ENCODE measurements around the gene CYLD. TPM values are rescaled to one million over a fixed set of nuclear protein-coding genes. Genes with fewer than 3 reads are reported as not detected.

Gene CYLD
- total and polyA plus RNA-seq, 12 donors = 17.5 to 78.3 (median 48.7) TPM

- Histone ChIP-seq H3K9me3 (replicated peaks in 1 of 3) (no peaks in the 10 kb centered on the region), H3K27me3 (no peaks in the 10 kb centered on the region), H3K36me3 (replicated peaks in 1 of 2) (no peaks in the 10 kb centered on the region), H3K4me3 (no peak overlapping the region), H3K4me1 (replicated peaks in 1 of 2) (no peaks in the 10 kb centered on the region), H3K27ac (no peak overlapping the region)
- DNase-seq = no peak
- intact Hi-C loops (cut with DNase I) = no loop called here
- WGBS, 4 donors = 89 to 97% (median 92%) methylated on average over 5 of the region's 5 CpGs
- TF ChIP-seq CTCF (IDR thresholded peaks at IDR 0.05) = no peak
- no peak for TF ChIP-seq POLR2A (IDR thresholded peaks at IDR 0.05)
Observed at GRCh38 chr16:50717494-50717893, 24.4 kb upstream of the CYLD start.

GRCh38 chr16:50718061-50718760 is 23.7 kb upstream of the CYLD start:
- Histone ChIP-seq H3K27me3 (no peaks in the 10 kb centered on the region), H3K9me3 (replicated peaks in 1 of 3) (no peaks in the 10 kb centered on the region), H3K4me3 (no peak overlapping the region), H3K36me3 (replicated peaks in 1 of 2) (no peaks in the 10 kb centered on the region), H3K27ac (no peak overlapping the region), H3K4me1 (replicated peaks in 1 of 2) (no peaks in the 10 kb centered on the region)
- no peak for DNase-seq
- intact Hi-C loops (cut with DNase I) = no loop called here
- WGBS, 4 donors = 57 to 79% (median 69%) methylated on average over 16 of the region's 16 CpGs
- TF ChIP-seq POLR2A (IDR thresholded peaks at IDR 0.05) (no peak), CTCF (IDR thresholded peaks at IDR 0.05) (no peak)

GRCh38 chr16:50718761-50719400 is 23.0 kb upstream of the CYLD start:
- WGBS, 4 donors = 71 to 91% (median 87%) methylated on average over 8 to 9 of the region's 9 CpGs
- intact Hi-C loops (cut with DNase I) = no loop called here
- no peaks in the 10 kb centered on the region for H3K36me3 ChIP-seq (replicated peaks in 1 of 2)
- no peaks in the 10 kb centered on the region for H3K9me3 ChIP-seq (replicated peaks in 1 of 3)
- no peak overlapping the region for H3K27ac ChIP-seq
- no peak overlapping the region for H3K4me3 ChIP-seq
- no peak for TF ChIP-seq CTCF (IDR thresholded peaks at IDR 0.05)
- no peak for TF ChIP-seq POLR2A (IDR thresholded peaks at IDR 0.05)
- no peaks in the 10 kb centered on the region for H3K27me3 ChIP-seq
- no peaks in the 10 kb centered on the region for H3K4me1 ChIP-seq (replicated peaks in 1 of 2)
- no peak for DNase-seq

GRCh38 chr16:50719401-50720337 is 22.2 kb upstream of the CYLD start:
- Histone ChIP-seq H3K27me3 (no peaks in the 10 kb centered on the region), H3K4me3 (no peak overlapping the region), H3K9me3 (replicated peaks in 1 of 3) (no peaks in the 10 kb centered on the region), H3K36me3 (replicated peaks in 1 of 2) (no peaks in the 10 kb centered on the region), H3K27ac (no peak overlapping the region), H3K4me1 (replicated peaks in 1 of 2) (no peaks in the 10 kb centered on the region)
- 81 to 87% (median 83%) methylated on average over 15 to 20 of the region's 20 CpGs for whole genome bisulfite sequencing, 4 donors
- no peak for DNase-seq
- TF ChIP-seq POLR2A (IDR thresholded peaks at IDR 0.05) = no peak
- TF ChIP-seq CTCF (IDR thresholded peaks at IDR 0.05) = no peak
- intact Hi-C loops (cut with DNase I) = no loop called here

Measured in adrenal gland (tissue), 12 donors.